K562 (cell line): ENCODE measurements around the gene NRF1. TPM values are rescaled to one million over a fixed set of nuclear protein-coding genes. Genes with fewer than 3 reads are reported as not detected.

ENCODE experiments used
- CEBPG ChIP-seq, 3 experiments: fragments of 200-800 bp in 1 of 3; sonication (Bioruptor generic) in 1 of 3; sonication (generic) in 1 of 3; formaldehyde crosslinking in 1 of 3; IDR thresholded peaks in 2 of 3; conservative IDR thresholded peaks in 1 of 3; 2 replicates each; pipeline versions ENCODE4 v1.6.1 to v1.8.0; 2016 to 2022; ENCODE audit warnings: missing compliant biosample characterization in 2 of 3, missing genetic modification characterization in 2 of 3, mild to moderate bottlenecking in 1 of 3, missing genetic modification reagents in 1 of 3
- CHD7 ChIP-seq: fragments of 200-600 bp; sonication (generic); IDR thresholded peaks from one replicate; pipeline ENCODE4 v1.6.1; 2012; ENCODE audit warnings: mild to moderate bottlenecking, low read depth, low read length, inconsistent platforms
- NKRF ChIP-seq: fragments of 450-650 bp; IDR thresholded peaks from 2 replicates; pipeline ENCODE4 v1.6.1; 2016; ENCODE audit warnings: borderline replicate concordance
- STAT5A ChIP-seq: IDR thresholded peaks from 2 replicates; pipeline ENCODE4 v1.6.1; 2012; ENCODE audit warnings: low read length, inconsistent platforms, borderline replicate concordance
- ZBTB34 ChIP-seq: fragments of 250-450 bp; sonication (Bioruptor Pico); IDR thresholded peaks from 2 replicates; pipeline ENCODE4 v1.8.0; 2021; ENCODE audit warnings: mild to moderate bottlenecking, moderate library complexity
- ZNF609 ChIP-seq: sonication (generic); formaldehyde crosslinking; IDR thresholded peaks from 2 replicates; pipeline ENCODE4 v1.8.1; 2023; ENCODE audit warnings: missing genetic modification reagents, mild to moderate bottlenecking, borderline replicate concordance
- polyA plus RNA-seq, 8 experiments: library from polyadenylated mRNA; depleted of rRNA in 4 of 8; stranded (reverse) in 5 of 8; unstranded in 3 of 8; fragments of >200 nt; fragmentation: Nextera tagmentation in 2 of 8; fragmentation: Illumina TruSeq in 1 of 8; extraction: Ambion mirVana in 2 of 8; extraction: Trizol in 1 of 8; gene quantifications; 2 replicates each; pipeline versions ENCODE4 v1.2.1 to v1.2.3, GENCODE V29; 2011 to 2014; ENCODE audit warnings: inconsistent platforms in 1 of 8, missing spikeins in 1 of 8
- total RNA-seq, 7 experiments: library from RNA; depleted of rRNA in 6 of 7; stranded (reverse); fragments of >200 nt in 6 of 7; fragmentation: Illumina TruSeq in 2 of 7; extraction: Trizol in 2 of 7; gene quantifications; 2 replicates each; pipeline versions ENCODE4 v1.2.1 to v1.2.3, GENCODE V29; 2011 to 2021; ENCODE audit warnings: low replicate concordance in 1 of 7

The NRF1 gene
- total and polyA plus RNA-seq, 9 of the 15 experiments (the other 6 are each of a cell fraction or from before 2014, with no cell fraction given) = 8.6 to 28.8 (median 20.3) TPM

- TF ChIP-seq ZNF609 (CRISPR knock-in tag) (no peak), ZBTB34 (CRISPR knock-in tag) (no peak), CHD7 (no peak), CEBPG (CRISPR knock-in tag; IDR thresholded peaks at IDR 0.05) (peak; percentile 83), CEBPG (tag; conservative IDR thresholded peaks at IDR 0.05 in 1 of 2, IDR thresholded peaks at IDR 0.05 in 1 of 2) (peak in 1 of 2 experiments; percentile 67; a peak in 1 of 4 replicates), STAT5A (peak; percentile 85), NKRF (no peak)
These were observed 138.6 kb downstream of the NRF1 start (continued) for GRCh38 chr7:129750091-129750490.
